ENCODE data around the gene DUSP18. TPM values are rescaled to one million over a fixed set of nuclear protein-coding genes. Genes with fewer than 3 reads are reported as not detected.

The DUSP18 gene
- total and polyA plus RNA-seq, 9 of the 15 experiments (the other 6 are each of a cell fraction or from before 2014, with no cell fraction given), result 1.00 to 3.7 (median 1.5) TPM

- no peak for TF ChIP-seq PRDM10 (IDR thresholded peaks at IDR 0.05; ENCODE audit: partially characterized antibody)
- no peak for TF ChIP-seq ARID1B (IDR thresholded peaks at IDR 0.05)
- no peak for TF ChIP-seq THAP7 (CRISPR knock-in tag; IDR thresholded peaks at IDR 0.05)
- peak; percentile 23; the same call in 1 of the 2 replicates for TF ChIP-seq RB1 (IDR thresholded peaks at IDR 0.05; ENCODE audit: low read depth)
- TF ChIP-seq MAFF (IDR thresholded peaks at IDR 0.05; ENCODE audit: low read length), result no peak
- no peak for TF ChIP-seq ZBTB34 (CRISPR knock-in tag; IDR thresholded peaks at IDR 0.05)
- TF ChIP-seq CC2D1A (IDR thresholded peaks at IDR 0.05), result no peak
- no peak for TF ChIP-seq KLF16 (IDR thresholded peaks at IDR 0.05)
- TF ChIP-seq CTCF (IDR thresholded peaks at IDR 0.05 in 2 of 3, conservative IDR thresholded peaks at IDR 0.05 in 1 of 3; ENCODE audit: insufficient read depth in 2 of 3, low read depth in 1 of 3, low read length in 3 of 3), result peak; percentile 37 to 59 (median 42); a peak in 4 of 6 replicates
- TF ChIP-seq HNRNPH1 (optimal IDR thresholded peaks at IDR 0.05; ENCODE audit: low read depth, low read length), result no peak
- TF ChIP-seq FOXP4 (CRISPR knock-in tag; IDR thresholded peaks at IDR 0.05; ENCODE audit: borderline replicate concordance), result no peak
- TF ChIP-seq ZNF324 (CRISPR knock-in tag; IDR thresholded peaks at IDR 0.05), result no peak
- no peak for TF ChIP-seq ZNF766 (CRISPR knock-in tag; conservative IDR thresholded peaks at IDR 0.05)
- TF ChIP-seq NONO (IDR thresholded peaks at IDR 0.05; ENCODE audit: low read depth in 2 of 2, low read length in 1 of 2), result no peak
Observed at GRCh38 chr22:30667494-30668385, at the start of gene DUSP18 (continued).

Data from K562 (cell line).